Hematopoietic multipotent progenitor cell treated with erythropoietin and hydrocortisone succinate and interleukin-3 and kit ligand, for 15 days (in vitro differentiated cells): ENCODE data around the gene SORCS3.

Experiments used
- DNase-seq: peaks from one replicate; pipeline ENCODE4 v3.0.0-alpha.2; 2015; ENCODE audit warnings: low spot score

SORCS3 gene

DNA sequence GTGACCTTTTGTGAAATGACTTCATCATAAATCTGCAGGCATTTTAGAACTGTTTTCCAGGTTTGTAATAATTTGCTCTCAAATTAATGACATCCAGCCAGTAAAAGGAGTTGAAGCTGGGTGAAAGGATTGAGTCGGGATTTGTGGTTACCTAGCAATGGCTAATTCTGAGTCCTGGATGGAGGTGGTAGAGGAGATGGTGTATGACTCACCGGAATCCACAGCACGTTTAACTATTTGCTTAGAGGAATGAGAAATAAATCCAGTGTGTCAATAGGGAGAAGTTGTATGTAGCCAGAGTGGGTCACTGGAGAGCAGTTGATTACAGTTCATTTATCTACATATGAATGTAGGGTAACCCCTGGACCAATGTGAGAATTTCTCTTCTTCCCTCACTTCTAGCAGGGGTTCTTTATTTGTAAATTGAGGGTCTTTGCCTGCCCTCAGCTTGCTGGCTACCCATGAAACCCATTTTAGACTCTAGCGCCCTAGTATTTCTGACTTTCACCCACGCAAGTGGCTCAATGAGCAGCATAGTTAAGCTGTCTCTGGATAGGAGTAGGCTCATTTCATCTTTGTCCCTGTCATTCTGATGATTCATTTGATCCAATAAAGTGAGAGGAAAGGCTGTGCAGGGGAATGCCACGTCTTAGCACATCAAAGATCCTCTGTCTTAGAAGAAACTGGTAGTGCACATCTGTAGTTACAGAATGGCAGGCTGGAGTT is 547.8 kb downstream of the SORCS3 start:
- DNase-seq, result no peak

DNA sequence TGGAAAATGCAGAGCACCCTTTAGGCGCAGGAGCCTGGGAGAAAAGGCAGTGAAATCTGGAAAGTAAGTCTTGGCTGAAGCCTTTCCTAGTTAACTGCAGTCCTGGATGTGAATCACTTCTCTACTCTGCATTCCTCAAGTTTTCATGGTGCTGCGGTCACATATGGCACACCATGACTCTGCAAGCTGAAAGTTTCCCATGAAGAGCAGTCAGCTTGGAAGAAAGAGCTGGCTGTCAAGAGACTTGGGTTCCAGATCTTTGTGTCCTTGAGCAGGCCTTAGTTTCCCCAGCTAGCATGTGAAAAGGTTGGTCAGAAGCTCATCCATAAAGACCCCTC is 548.3 kb downstream of the SORCS3 start:
- no peak for DNase-seq

DNA sequence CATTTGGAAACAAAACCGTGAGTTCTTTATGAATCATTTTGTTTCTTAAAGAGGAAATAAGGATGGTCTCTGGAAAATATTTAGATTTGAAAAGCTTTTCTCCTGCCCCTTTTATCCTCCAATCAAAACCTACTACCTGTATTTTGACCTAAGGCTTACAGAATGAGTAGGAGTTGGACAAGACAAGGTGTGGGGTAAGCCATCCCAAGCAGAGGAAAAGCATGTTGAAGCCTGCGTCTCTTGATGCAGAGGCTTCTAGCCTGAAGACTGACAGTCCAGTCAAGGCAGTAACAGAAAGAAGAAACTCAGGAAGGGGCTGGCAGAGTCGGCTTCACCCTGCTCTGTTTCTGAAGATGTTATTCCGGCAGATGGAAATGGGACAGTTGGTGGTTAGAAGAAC is 551.1 kb downstream of the SORCS3 start:
- DNase-seq, result no peak

DNA sequence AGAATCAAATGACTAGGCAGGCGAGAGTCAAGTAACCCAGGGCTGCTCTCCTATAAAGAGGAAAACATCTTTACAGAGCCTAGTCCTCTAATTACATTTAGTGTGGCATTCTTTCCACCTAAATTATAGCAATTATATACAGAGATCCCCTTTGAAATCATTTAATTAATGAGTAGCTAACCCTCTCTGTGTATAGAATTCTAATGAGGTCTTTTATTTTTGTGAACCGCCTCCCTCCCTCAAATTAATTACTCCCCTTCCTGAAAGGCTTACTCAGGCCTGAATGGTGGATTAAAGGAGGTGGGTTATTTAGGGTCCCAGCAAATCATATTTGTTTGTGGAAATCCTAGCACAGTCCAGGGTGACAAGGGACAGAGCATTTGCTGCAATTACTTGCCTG is 551.8 kb downstream of the SORCS3 start:
- DNase-seq, result no peak

DNA sequence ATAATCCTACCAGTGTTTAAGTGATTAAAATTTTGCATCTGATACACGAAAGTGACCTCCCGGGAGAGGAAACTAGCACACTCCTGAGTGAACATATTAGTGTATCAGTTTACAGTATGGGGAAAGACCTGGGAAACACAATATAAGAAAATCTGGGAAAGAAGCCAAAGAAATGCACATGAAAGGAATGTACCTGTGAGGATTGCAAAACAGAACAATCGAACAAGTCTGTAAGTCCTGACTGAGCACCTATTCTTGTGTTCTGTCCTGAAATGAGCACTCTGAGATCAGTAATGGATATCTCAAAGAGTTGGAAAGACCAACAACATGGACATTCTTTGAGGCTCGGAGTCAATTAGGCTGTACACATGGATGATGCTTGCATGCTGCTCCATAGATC is 554.7 kb downstream of the SORCS3 start:
- no peak for DNase-seq

DNA sequence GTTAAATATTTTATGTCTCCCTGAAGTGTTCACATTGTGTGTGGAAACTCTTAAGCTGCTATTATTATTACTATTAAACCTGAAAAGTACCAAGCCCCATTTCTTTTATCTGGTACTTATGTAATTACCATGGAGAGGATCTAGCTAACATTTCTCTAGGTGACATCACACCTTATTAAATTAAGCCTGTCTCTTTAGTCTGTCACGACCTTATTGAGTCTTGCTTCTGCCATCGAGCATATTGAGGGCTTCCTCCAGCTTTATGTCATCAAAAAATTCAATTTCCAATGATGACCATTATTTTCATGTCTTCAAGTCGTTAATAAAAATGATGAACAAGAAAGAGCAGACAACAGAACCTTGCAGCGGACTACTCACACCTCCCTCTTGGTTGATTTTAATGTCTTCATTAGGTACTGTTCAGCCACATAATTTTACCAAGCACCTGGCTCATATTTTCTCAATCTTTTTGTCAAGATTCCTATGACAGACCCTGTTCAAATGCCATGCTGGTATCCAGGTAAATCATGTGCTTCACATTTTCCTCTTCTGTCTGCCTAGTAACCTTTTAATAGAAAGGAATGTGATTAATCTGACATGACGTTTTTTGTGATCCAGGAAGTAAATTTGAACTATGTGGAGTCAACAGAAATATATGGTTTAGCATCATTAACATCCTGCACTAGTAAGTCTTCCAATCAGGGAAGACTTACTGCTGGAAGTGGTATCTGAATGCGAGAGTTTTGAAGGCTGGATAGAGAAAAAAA is 556.7 kb downstream of the SORCS3 start:
- DNase-seq, result no peak

DNA sequence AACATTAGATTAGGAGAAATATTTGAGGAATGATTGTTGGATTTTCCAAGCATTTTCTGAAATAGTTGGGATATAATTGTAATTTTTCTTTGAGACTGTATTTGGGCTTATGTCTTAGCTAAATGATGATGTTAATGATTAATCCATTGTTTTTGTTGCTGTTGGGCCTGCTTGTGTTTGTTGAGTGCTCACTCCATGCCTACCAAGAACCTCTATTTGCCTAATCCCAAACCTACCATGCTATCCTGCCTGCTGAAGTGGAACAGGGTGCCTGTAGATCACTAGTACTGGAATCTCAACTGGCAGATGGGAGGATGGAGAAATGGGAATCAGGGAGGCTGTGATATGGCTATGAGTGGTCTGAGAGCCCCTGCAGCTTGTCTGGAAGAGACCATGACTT is 565.5 kb downstream of the SORCS3 start:
- DNase-seq, result no peak

DNA sequence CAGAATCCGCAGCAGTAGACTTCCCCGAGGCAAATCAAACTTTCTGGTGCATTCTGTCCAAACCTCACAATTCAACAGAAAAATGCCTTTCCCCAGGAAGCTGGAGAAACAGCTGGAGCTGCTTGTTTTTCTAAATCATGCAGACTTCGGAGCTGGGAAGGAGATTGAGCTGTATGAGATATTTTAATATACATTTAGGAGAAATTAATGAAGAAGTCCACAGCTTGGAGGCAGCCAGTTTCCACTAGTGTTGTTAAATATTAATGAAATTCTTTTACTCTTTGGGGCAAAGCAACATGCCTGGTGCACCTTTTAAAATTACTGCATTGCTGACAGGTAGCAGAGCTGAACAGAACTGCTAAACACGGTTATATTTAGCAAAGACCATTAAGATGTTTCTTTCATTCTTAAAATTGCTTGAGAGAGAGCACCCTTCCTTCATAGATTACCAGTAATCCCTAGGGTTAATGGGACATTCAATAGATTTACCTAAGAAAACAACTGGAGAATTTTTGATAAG is 566.4 kb downstream of the SORCS3 start:
- no peak for DNase-seq

DNA sequence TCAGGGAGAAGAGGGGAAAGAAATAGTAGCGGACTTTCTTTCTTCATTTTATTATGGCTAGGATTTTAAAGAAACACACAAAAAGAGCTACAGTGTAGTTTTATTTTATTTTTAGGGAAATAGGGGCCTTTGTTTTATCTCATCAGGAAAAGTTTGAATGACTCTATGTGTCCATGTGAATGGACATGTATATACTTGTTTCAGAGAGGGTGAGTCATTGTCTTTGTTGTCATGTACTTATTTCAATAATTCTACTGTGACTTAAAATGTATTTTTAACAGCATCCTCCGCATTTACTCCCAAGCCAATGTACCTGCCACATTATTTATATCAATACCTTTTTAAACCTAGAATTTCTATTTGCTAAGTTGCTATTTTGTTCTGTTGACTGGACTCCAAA is 569.5 kb downstream of the SORCS3 start:
- DNase-seq, result no peak

DNA sequence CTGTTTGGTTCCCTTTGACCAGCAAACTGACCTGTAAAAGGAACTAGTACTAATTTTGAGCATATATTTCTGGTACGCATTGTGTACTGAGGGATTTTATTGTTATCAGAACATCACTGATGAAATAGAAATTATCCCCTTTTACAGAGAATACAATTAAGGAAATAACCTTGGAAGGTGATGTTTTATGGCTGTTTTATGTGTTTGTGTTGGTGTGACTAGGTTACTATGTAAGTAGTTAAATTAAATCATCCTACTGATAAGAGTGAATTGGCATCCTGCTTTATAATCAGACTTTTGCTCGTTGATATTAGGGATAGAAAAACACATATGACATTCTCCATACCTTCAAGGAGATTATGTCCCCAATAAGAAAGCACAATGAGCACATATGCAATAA is 596.6 kb downstream of the SORCS3 start:
- no peak for DNase-seq

DNA sequence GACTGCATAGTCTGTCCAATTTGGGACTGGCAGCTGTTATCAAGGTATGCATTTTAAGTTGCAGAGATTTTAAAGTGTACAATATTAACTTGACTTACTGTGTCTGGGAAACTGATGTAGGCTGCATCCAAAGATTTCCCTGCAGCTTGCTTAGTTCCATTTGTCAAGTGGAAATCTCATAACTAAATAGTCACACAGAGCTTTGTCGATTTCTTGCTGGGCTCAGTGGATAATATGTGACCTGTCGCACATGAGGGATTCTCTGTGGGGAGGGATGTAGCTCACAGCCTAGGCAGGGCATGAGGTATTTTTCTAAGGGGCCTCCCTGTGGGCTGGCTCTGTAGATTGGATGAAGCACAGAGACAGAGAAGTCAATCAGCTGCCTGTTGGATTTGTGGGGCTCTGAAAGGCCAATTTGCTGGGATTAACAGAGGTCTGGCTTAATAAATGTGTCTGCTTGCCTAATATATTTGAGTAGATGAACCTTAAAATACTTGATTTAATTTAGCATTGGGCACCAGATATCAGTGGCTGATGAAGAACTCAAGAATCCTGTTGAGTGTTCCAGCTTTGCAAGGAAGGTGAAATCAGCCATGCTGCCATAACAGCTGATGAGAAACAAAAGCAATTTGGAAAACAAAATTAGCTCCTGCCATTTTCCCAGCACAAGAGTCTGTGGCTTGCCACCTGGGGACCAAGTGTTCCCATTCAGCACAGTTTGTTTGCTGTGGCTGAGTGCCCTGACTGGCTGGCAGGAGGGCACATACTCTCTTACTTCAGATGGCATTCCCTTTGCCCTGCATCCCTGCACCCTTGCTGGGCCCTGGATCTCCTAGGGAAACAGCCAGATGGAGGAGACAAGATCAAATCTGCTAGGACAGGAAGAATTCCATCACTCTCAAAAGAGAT is 598.5 kb downstream of the SORCS3 start:
- no peak for DNase-seq

DNA sequence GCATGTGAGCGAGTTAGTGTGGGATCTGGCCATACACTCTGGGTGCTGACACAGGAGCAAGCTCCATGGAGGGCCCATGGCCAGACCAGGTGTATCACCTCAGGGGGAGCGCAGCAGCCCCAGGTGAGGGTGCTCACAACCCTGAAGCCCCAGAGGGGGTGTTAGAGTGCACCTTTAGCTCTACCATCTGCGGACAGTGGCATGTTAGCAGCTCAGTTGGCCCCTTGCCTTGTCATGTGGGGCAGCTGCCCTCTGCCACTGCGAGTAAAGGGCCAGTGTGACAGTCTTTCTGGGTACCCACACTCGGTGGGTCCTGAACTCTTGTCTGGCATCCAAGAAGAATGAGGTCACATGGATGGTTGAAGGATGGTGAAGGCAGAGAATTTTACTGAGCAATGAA is 600.2 kb downstream of the SORCS3 start:
- no peak for DNase-seq

DNA sequence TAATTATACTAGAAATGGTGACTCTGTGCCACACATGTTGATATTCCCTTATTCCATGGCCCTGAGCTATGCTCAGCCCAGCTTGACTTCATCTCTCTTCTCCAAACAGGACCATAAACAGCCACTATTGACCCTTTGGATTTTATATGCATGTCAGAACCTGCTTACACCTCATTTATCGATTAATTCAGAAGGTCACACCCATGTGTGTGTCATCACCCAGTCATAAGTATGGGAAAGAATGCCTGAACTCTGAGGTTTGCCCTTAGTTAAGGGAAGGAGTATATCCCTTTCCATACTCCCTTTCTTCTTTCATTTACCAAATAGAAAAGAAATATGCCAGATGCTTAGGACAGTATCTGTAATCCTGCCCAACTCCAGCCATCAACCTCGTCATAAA is 602.3 kb downstream of the SORCS3 start:
- no peak for DNase-seq

DNA sequence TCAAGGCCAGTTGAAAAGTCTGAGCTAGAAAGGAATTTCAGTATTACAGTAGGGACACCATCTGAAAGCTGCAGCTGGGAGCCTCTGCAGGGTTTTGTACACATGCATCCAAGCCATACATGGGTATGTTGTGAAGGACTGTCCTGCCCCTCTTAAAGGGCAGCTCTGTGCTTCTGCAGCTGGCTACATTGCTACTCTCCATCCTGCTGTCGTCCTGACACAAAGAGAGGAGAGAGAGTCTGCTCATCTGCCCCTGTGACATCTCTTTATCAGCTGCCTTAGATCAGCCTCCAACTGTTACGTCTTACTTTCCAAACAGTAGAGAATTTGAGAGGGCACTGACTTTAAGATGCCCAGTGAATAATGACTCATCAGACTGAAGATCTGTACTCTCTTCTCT is 602.7 kb downstream of the SORCS3 start:
- DNase-seq, result no peak

DNA sequence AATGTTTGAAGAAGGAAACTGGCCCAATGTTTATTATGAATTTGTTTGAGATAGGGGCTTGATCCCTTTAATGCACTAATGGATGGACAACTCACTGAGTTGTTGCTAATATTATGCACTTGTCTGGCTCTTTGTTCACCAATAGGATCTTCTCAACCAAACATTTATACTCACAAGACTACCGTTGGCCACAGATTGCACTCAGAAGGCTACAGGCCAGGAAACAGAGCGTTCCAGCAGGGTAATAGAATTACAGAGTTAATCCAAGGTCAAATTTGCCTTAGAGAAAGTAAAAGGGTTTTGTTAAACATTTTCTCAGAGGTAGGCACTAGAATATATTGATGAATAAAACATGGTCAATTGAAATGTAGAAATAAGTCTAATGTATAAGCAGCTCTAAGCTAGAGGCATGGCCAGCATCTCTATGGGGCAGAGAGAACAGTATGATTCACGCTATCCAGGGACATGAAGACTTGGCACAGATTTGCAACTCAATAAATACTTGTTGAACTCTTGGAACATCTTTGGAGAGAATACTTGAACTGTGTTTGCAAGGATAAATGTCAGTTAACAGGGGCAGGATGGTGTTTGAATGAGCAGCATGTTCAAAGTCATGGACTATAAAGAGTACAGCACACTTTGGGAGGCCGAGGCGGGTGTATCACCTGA is 606.9 kb downstream of the SORCS3 start:
- DNase-seq, result no peak

DNA sequence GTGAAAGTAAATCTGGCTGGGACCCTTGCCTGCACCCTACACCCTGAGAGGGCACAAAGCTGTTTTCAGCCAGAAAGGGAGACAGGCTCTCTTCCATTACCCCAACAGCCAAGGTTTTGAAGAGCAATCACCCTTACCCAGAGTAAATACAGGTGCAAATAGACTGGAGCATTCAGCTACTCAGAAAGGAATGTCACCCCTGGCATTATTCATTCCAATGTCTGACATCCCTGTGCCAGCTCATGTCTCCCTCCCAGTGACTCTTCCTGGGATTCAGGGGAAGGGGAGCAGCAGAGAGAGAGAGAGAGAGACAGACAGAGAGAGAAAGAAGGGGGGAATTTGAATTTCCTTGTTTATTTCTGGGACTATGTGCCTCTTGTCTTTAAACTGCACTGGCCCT is 611.8 kb downstream of the SORCS3 start:
- no peak for DNase-seq

DNA sequence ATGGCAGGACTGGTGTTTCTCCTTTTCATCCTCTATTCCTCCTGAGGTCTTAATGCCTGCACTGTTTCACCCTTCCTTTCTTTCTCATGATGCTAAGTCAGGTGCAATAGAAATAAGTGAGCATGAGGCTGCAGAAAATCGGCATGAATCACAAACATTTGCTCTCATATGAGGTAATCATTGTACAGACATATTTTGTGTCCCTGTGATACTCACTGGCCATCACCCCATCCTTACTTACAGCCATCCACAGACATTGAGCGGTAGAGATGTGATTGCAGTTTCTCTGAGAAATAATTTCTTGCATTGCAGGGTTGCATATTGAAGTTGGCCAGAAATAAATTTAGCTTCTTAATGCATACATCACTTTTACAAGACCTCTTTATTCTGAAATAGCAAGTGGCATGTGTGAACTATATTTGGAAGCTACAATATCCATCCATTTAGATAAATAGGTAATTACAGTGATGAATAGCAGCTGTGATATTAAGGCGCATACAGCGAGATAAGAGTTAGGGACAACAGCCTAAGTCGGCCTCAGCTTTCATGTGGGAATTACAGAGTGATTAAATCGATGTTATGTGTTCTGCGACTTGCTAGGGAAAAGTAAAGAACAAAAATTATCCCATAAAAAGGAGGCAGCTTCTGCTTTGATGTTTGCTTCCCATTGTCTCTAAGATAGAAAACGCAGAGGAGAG is 612.6 kb downstream of the SORCS3 start:
- DNase-seq, result no peak

DNA sequence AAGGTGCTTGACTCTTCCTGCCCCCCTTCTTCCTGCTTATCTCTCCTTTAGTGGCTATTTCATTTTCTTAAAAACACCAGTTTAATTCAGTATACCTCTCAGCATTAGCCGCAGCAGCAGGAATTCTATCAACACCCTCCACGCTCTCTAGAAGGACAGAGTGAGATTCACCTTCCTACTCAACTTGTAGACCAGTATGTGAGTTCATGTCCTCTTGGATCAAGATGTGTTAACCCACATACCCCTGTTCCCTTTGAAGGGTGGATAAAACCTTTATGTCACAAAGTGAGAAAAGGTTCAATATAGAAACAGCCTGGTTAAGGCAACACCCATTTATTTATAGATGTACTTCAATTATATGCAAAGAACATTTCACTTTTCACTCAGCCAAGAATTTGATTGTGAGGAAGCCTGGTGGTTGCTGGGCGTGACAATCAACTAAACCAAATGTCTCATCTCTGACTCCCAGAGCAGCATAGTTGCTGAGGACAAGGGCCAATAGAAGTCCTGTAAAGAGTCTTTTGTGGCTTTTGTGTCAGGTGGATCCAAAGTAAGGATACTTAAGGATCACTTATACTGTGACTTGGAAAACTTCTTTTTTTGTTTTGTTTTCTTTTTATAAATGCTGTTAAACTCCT is 617.1 kb downstream of the SORCS3 start:
- DNase-seq, result no peak

DNA sequence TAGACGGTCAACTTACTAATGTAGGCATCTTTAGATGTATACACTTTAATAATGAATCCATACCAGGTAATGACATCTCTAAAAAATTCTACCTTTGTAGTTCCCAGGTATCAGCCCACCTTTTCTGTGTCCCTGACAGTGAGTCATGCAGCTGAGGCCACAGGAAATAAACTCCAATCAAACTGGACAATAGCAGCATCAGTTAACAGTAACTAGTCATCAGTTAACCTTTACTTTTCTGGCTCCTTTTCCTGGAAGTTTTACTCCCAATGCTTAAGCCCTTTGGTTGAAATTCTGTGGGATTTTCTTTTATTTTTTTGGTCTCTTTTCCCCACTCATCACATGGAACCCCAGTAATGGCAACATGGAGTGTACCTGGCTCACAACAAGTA is 617.6 kb downstream of the SORCS3 start:
- DNase-seq, result no peak

DNA sequence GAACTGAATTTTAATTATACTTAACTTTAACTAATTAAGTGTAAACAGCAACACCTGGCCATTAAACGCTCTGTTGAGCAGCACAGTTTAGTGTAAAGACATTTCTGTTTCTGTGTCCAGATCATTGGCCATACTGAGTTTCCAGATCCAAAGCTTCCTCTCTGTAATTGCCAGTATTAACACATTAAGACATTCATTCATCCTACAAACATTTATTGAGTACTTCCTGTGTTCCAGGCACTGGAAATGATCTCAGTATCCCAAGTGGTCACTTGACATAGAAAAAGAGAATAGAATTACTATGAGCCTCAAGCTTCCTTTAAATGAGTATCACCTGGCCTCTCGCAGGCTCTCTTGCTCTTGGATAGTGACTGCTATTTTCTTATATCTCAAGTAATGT is 618.1 kb downstream of the SORCS3 start:
- DNase-seq, result no peak

DNA sequence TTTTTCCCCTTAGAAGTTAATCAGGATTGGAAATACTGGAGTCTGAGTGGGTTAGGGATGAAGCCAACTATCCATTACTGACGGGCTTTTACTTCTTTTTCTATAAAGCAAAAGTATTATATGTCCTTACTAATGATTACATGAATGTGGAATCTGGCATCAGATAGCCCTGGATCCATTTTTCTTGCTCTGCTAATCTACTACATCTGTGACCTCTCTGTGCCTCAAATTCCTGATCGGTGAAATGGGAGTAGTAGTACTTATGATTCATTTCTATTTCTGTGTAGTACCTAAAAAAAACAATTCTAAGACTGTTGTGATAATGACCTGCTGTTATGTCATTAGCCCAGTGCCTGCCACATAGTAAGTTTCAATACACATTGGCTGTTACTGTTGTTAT is 621.6 kb downstream of the SORCS3 start:
- no peak for DNase-seq
